GM21381 (cell line): Measurements from ENCODE around the gene FLRT3.

ENCODE experiments used
- ATAC-seq: cut with Tn5 transposase; IDR thresholded peaks from one replicate; pipeline ENCODE4 v1.9.1; 2021; ENCODE audit warnings: mild to moderate bottlenecking, moderate library complexity; ENCODE audit not compliant: unreplicated experiment

The FLRT3 gene

GRCh38 chr20:14331646-14332045, 5.8 kb downstream of the FLRT3 start:
- no peak for ATAC-seq

DNA sequence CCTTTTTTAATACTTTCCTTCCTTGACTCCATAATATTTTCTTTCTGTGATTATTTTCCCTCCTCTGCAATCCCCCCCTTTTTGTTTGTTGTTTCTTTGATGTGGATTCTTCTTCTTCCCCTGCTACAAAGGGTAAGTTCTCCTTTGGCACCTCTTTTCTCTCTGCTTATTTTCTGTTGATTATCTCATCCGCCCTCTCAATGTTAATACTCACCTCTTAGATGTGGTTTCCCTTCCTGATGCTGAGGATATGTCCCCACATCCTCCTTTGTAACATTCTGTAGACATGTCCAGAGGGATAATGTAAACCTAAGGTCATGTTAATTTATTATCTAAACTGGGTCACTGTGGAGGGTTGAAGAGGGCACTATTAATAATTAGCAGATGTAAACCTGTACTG, 17.7 kb downstream of the FLRT3 start:
- ATAC-seq = no peak

DNA sequence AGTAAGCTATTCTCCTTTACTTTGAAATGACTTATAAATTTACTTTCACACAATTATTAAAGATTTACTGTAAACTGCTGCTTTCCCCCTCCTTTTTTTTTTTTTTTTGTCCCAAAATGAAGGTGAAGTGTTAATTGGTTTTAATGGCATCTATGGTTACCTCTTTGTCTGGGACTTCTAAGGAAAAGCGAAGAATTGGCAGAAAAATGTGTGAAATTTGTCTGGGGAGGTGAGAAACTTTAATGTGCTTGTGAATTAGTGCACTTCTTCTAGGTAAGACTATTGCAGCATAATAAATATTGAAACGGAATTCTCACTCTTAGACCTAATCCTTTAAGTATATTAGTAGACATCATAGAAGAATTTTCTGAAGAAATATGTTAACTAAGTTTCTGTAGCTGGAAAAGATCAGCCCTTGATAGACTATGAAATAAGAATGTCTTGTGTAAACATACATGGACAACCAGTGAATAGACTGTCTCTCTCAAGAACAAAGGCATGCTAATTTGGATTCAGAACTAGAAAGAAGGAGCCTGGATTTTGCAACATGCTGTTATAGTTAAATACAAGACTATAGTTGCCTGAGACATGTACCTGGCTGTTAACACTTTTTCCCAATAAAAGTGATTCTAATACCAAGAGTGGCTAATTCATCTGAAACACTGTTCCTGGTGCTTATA, 23.9 kb downstream of the FLRT3 start:
- no peak for ATAC-seq

DNA sequence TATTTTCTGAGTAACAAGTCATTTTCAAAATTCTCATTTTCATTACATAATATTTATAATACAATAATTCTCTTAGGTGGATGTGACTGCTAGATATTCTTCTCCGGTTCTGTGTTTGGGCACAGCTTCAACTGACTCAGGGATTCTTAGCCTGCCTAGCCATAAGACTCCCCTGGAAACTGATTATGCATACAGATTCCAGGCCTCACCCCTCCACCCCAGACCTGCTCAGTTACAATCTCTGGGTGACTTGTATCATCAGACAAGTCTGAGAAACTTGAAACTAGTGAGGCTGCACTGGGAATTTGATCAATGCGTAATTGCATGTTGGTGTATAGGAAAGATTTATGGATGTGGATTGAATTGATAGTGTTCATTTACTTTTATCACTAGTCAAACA, 25.4 kb downstream of the FLRT3 start:
- no peak for ATAC-seq

- ATAC-seq = no peak
These were observed 26.3 kb downstream of the FLRT3 start for GRCh38 chr20:14310977-14311627.

DNA sequence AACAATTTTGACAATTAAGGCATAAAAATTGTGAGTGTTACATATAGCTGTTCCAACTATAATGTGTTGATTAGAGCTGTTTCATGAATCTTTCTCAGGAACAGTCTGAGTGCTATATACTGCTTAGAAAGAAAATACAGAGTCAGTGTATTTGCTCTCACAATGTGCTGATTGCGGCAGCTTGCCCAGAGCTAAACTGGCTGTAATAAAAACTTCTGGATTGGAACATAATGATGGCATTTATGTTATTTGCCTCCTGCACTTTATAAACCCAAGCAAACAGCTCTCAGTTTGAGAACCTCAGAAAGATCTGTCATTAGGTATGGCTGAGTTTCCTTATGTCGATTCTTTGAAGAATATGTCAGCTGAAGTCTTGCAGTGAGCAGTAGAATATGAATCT, 29.5 kb downstream of the FLRT3 start:
- no peak for ATAC-seq

GRCh38 chr20:14304472-14304871, 32.9 kb downstream of the FLRT3 start:
- no peak for ATAC-seq

DNA sequence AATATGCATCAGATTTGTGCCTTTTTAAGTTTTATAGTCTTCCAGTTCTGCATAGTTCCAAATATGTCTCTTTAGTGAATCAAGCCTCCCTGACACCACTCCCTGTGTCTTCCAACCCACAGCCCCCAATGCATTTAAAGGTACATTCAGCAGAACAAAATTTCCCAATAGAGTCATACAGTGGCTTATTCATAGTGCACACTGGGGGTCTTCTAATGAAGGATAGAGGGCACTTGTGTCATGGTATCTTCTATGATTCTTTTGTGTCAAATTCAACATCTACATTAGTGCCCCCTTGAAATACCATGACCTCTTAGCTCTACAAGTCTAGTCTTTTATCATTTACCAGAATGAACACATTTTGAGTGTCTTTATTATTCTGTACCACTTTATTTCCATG, 33.8 kb downstream of the FLRT3 start:
- ATAC-seq = no peak

- ATAC-seq = no peak
These were observed 34.3 kb downstream of the FLRT3 start for GRCh38 chr20:14303106-14303505.

- no peak for ATAC-seq
These were observed 37.6 kb downstream of the FLRT3 start for GRCh38 chr20:14299831-14300230.

DNA sequence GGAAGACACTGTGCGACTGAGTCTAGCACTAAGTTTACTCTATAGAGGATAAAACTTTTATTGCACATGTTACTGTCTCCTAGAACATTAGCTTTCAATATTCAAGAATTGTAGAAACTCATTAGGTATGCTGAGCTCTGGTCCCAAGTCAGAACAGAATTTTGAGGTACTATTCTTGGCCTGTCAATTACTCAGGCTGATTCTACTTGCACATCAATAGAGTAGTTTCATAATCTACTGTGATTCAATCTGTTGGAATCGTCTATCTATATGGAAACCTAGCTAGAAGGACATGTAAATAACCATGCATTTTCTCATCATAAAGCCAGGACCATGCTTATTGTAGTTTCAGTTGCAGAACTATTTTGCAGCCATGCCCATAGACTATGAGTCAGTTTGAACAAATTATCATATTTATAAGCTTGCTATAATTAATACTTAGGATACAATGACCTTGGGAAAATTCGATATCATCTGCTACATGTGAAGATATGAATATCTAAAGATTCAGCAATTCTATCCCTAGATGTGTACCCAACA, 41.6 kb downstream of the FLRT3 start:
- ATAC-seq = no peak

- no peak for ATAC-seq
These were observed 42.2 kb downstream of the FLRT3 start for GRCh38 chr20:14295238-14295637.

DNA sequence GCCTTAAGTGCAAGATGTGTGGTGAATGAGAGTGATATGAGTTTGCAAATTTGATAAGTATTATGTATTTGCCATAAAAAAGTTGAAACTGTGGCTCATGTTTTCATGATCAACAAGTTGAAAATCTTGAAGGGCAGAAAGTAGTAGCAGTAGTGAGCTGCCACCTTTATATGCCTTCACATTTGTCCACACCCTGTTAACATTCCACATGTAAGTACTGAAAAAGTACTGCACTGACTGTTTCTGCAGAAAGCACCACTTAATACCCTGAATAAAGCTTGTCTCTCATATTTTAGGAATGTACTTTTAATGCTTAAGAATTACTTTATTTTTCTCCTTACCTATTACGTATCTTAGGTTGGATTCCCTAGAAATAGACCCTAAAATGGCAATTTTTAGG, 45.9 kb downstream of the FLRT3 start:
- no peak for ATAC-seq

DNA sequence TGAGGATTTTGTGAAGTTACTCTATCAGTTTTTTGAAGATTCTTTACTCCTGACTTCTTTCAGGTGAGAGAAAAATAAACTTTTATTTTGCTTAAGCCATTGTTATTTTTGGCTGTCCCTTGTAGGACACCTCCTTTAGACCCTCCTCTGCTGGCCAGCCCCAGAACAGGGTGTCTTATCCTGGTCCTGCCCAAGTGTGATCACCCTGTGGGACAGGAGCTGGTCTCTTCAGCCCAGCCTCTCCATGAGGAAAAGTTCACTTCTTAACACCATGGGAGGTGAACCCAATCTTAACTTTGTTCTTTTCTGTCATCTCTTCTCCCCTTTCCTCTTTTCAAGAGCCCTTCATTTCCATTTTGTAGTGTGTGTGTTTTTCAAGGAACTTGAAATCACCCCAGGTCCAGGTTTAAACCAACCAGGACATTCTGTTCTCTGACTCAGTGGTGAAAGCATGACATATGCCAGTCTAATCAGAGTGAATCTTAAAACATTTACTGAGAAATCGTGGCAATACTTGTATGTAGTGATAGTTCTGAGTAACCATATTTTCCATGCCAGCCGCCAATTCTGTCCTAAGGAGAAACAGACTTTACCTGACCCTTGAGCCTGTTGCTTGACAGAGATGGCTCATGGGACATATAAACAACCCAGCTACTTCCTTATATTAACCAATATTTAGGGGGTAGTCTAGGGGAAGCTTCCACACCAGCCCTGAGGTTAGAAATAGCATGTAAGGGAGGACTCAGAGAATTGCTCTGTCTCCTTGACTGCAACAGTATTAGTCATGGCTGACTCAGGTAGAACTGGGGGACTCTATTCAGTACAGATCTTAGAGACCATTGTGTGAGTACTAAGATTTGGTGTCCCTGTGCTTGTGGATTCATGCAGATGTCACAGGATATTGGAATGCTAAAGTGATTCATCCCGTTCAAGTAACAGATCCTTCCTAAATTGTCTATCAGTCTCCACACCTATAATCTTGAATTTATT, 48.8 kb downstream of the FLRT3 start:
- ATAC-seq = no peak

DNA sequence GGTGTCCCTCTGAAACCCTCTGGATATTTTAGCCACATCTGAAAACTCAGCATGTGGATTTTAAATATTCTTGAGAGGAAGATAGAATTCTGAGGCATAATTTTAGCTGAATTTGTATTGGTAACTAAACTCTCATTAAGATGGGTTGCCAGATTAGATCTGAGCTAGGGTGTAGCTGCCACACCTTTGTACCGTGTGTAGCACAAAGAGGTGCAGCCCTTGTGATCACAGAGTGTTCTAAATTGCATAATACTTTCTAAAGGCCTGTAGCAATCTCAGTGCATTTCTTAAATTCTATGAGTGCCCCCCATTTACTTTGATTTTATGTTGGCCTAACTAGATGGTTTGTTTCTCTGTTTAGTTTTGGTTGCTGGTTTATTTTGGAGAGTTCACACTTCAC, 53.0 kb downstream of the FLRT3 start:
- ATAC-seq = no peak

- no peak for ATAC-seq
These were observed 55.3 kb downstream of the FLRT3 start for GRCh38 chr20:14282140-14282539.
